ENCODE measurements around the gene CAMSAP1.

- TF ChIP-seq, protein P1, sequence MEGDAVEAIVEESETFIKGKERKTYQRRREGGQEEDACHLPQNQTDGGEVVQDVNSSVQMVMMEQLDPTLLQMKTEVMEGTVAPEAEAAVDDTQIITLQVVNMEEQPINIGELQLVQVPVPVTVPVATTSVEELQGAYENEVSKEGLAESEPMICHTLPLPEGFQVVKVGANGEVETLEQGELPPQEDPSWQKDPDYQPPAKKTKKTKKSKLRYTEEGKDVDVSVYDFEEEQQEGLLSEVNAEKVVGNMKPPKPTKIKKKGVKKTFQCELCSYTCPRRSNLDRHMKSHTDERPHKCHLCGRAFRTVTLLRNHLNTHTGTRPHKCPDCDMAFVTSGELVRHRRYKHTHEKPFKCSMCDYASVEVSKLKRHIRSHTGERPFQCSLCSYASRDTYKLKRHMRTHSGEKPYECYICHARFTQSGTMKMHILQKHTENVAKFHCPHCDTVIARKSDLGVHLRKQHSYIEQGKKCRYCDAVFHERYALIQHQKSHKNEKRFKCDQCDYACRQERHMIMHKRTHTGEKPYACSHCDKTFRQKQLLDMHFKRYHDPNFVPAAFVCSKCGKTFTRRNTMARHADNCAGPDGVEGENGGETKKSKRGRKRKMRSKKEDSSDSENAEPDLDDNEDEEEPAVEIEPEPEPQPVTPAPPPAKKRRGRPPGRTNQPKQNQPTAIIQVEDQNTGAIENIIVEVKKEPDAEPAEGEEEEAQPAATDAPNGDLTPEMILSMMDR (IDR thresholded peaks at IDR 0.05; ENCODE audit: insufficient read depth, low read depth, low read length), result no peak
- TF ChIP-seq EZH2 (IDR thresholded peaks at IDR 0.05; ENCODE audit: insufficient read depth, low read length), result no peak
These were observed 112.0 kb downstream of the CAMSAP1 start for GRCh38 chr9:135795391-135795790.
